Trophoblast cell (in vitro differentiated cells and primary cell): ENCODE data around the gene PELI2.
A peak's percentile ranks its signal among the peaks of the same experiment; 100 is the strongest.

Experiments
- DNase-seq, 2 donors: peaks; one replicate each; pipeline ENCODE4 v3.0.0-alpha.2; 2016
- H2AFZ ChIP-seq: 2 replicates; pipeline ENCODE4 v1.6.1; 2013; ENCODE audit warnings: low read length, moderate library complexity, mild to moderate bottlenecking; ENCODE audit not compliant: insufficient read depth, poor library complexity
- H2AK5ac ChIP-seq: 2 replicates; pipeline ENCODE4 v1.6.1; 2013; ENCODE audit warnings: mild to moderate bottlenecking, low read length
- H2BK120ac ChIP-seq: 2 replicates; pipeline ENCODE4 v1.6.1; 2013; ENCODE audit warnings: low read length, mild to moderate bottlenecking, moderate library complexity; ENCODE audit not compliant: insufficient read depth, poor library complexity
- H2BK12ac ChIP-seq: 2 replicates; pipeline ENCODE4 v1.6.1; 2013; ENCODE audit warnings: mild to moderate bottlenecking, low read length, moderate library complexity
- H2BK5ac ChIP-seq: 2 replicates; pipeline ENCODE4 v1.6.1; 2013; ENCODE audit warnings: low read length, low read depth, moderate library complexity, mild to moderate bottlenecking; ENCODE audit not compliant: poor library complexity
- H3K14ac ChIP-seq: 2 replicates; pipeline ENCODE4 v1.6.1; 2013; ENCODE audit warnings: mild to moderate bottlenecking, low read length
- H3K18ac ChIP-seq: 2 replicates; pipeline ENCODE4 v1.6.1; 2013; ENCODE audit warnings: mild to moderate bottlenecking, low read length
- H3K23ac ChIP-seq: 2 replicates; pipeline ENCODE4 v1.6.1; 2013; ENCODE audit warnings: low read length
- H3K27ac ChIP-seq: 2 replicates; pipeline ENCODE4 v1.5.1; 2013; ENCODE audit warnings: low read depth, mild to moderate bottlenecking, inconsistent platforms, low read length, moderate library complexity
- H3K27me3 ChIP-seq: 2 replicates; pipeline ENCODE4 v1.6.1; 2013; ENCODE audit warnings: inconsistent platforms, mild to moderate bottlenecking, low read length, moderate library complexity; ENCODE audit not compliant: insufficient read depth
- H3K36me3 ChIP-seq, 2 experiments: 1 replicate in 1 of 2; 2 replicates in 1 of 2; pipeline ENCODE4 v1.6.1; 2013; ENCODE audit warnings: low read length in 2 of 2, mild to moderate bottlenecking in 2 of 2, moderate library complexity in 1 of 2; ENCODE audit not compliant: insufficient read depth in 2 of 2, control insufficient read depth in 1 of 2
- H3K4ac ChIP-seq: 2 replicates; pipeline ENCODE4 v1.6.1; 2013; ENCODE audit warnings: low read depth, mild to moderate bottlenecking, low read length, moderate library complexity
- H3K4me1 ChIP-seq, 2 experiments: 1 replicate in 1 of 2; 2 replicates in 1 of 2; pipeline ENCODE4 v1.6.1; 2013; ENCODE audit warnings: low read length in 2 of 2, mild to moderate bottlenecking in 2 of 2, moderate library complexity in 1 of 2; ENCODE audit not compliant: insufficient read depth in 2 of 2, control insufficient read depth in 1 of 2
- H3K4me2 ChIP-seq: 2 replicates; pipeline ENCODE4 v1.6.1; 2013; ENCODE audit warnings: inconsistent platforms, mild to moderate bottlenecking, low read length, moderate library complexity
- H3K4me3 ChIP-seq: 2 replicates; pipeline ENCODE4 v1.5.1; 2013; ENCODE audit warnings: mild to moderate bottlenecking, low read depth, low read length, inconsistent platforms
- H3K79me1 ChIP-seq: one replicate; pipeline ENCODE4 v1.6.1; 2013; ENCODE audit warnings: low read length
- H3K79me2 ChIP-seq: 2 replicates; pipeline ENCODE4 v1.6.1; 2013; ENCODE audit warnings: low read length, mild to moderate bottlenecking; ENCODE audit not compliant: control insufficient read depth, insufficient read depth, poor library complexity
- H3K9ac ChIP-seq: 2 replicates; pipeline ENCODE4 v1.6.1; 2013; ENCODE audit warnings: mild to moderate bottlenecking, low read length
- H3K9me3 ChIP-seq: 2 replicates; pipeline ENCODE4 v1.6.1; 2013; ENCODE audit warnings: low read depth, mild to moderate bottlenecking, control low read depth, inconsistent platforms, low read length; ENCODE audit not compliant: insufficient read depth
- H4K12ac ChIP-seq: 2 replicates; pipeline ENCODE4 v1.6.1; 2013; ENCODE audit warnings: low read depth, mild to moderate bottlenecking, low read length, moderate library complexity
- H4K8ac ChIP-seq: 2 replicates; pipeline ENCODE4 v1.6.1; 2013; ENCODE audit warnings: low read depth, mild to moderate bottlenecking, low read length, moderate library complexity
- H4K91ac ChIP-seq: one replicate; pipeline ENCODE4 v1.6.1; 2013; ENCODE audit warnings: low read depth, mild to moderate bottlenecking, low read length, moderate library complexity
- WGBS: extraction: QIAGEN DNeasy Blood & Tissue Kit; methylation state at CpG from one replicate; pipeline ENCODE4 v1.1.7; 2013; ENCODE audit warnings: missing lambda C conversion rate; ENCODE audit not compliant: insufficient read length, insufficient coverage; ENCODE audit errors: extremely low coverage; 5-methylcytosine and 5-hydroxymethylcytosine counted together

PELI2 gene

DNA sequence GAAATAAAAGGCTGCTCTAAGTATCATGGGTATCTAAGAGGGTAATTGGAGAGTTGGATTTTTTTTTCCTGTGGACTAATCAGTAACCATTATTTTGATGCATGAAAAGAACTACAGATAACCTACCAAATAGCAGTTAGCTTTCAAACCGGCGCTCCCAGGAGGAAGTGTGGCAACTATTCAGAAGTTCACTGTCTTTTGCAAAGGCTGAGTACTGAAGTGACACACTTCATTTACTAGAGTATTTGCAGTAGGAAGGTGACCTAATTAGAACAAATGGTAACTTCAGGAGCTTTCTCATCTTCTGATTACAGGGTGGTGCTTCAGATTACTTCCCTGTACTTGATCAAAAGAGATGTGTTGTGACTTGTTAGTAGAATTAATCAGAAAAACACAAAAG, 87.7 kb downstream of the PELI2 start:
- Histone ChIP-seq H3K9ac (no peak overlapping the region), H4K8ac (no peak overlapping the region), H3K36me3 (no peaks in the 10 kb centered on the region), H3K27ac (no peak overlapping the region), H3K4ac (no peak overlapping the region), H3K23ac (no peak overlapping the region), H3K79me1 (no peaks in the 10 kb centered on the region), H2BK120ac (no peak overlapping the region), H3K79me2 (no peaks in the 10 kb centered on the region), H3K4me3 (no peak overlapping the region), H2AK5ac (no peak overlapping the region), H3K4me1 (peaks cover 0 to 3% of the 10 kb centered on the region in 2 experiments), H3K18ac (no peak overlapping the region), H2BK12ac (no peak overlapping the region), H3K4me2 (no peak overlapping the region), H3K27me3 (no peaks in the 10 kb centered on the region), H2BK5ac (no peak overlapping the region), H3K9me3 (no peaks in the 10 kb centered on the region), H3K14ac (no peak overlapping the region), H4K12ac (no peak overlapping the region), H4K91ac (no peak overlapping the region), H2AFZ (no peak overlapping the region)
- no peak for DNase-seq
- no CpG with 5 or more reads among the region's 2 CpGs for WGBS

DNA sequence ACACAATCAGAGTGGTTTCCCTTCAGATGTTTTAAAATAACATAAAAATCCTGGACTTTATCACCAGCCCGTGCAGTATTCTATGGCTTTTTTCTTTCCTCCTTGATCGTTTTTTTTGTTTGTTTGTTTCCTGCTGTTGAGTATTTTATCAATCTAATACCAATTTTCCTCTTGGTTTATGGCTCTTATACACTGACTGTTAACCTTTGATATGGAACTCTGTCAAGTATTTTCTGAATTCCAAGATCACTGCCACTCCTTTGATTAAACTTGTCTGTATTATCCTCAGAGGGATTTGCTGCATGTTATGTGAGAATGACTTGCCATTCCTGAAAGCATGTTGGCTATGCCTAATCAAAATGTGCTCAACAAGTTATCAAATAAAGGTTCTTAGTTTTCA, 88.4 kb downstream of the PELI2 start:
- Histone ChIP-seq H2BK120ac (no peak overlapping the region), H3K9me3 (no peaks in the 10 kb centered on the region), H4K91ac (no peak overlapping the region), H3K79me2 (no peaks in the 10 kb centered on the region), H3K9ac (no peak overlapping the region), H3K4me3 (no peak overlapping the region), H4K8ac (no peak overlapping the region), H3K23ac (no peak overlapping the region), H3K14ac (no peak overlapping the region), H2AK5ac (no peak overlapping the region), H3K4ac (no peak overlapping the region), H2BK12ac (no peak overlapping the region), H3K18ac (no peak overlapping the region), H3K36me3 (no peaks in the 10 kb centered on the region), H3K79me1 (no peaks in the 10 kb centered on the region), H3K4me2 (no peak overlapping the region), H3K27me3 (no peaks in the 10 kb centered on the region), H2BK5ac (no peak overlapping the region), H3K27ac (no peak overlapping the region), H3K4me1 (peaks cover 0 to 3% of the 10 kb centered on the region in 2 experiments), H4K12ac (no peak overlapping the region), H2AFZ (no peak overlapping the region)
- no peak for DNase-seq
- WGBS: no CpG with 5 or more reads among the region's 2 CpGs

DNA sequence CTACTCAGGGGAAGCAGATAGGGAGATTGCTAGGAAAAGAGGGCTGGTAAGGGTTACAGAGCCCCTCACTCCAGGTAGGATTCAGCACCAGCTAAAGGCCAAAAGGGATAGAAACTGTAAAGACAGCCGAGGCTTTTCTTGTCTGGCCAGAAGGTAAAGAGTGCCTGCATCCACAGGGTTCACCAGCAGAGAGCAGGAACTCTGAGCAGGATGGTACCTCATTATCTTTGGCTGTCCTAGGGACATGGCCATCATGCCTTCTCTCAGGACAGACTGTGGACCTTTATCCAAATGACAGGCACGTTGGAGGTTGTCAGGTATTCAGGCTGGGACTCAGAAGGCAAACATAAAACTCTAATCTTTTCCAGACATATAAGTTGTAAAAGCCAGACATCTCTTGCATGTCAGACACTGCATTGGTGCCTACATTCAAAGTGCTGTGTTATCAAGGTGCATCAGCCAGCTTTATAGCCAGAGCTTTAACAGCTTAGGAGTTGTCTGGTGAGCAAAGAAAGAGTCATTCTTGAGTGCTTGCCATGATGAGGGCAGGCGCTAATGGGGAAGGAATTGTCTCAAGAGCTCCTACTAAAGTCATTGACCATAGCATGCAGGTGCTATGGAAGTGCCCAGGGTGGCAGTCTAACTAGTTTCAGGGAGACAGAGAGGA, 89.5 kb downstream of the PELI2 start:
- no peak overlapping the region for H3K23ac ChIP-seq
- H3K9ac ChIP-seq: no peak overlapping the region
- H2AFZ ChIP-seq: no peak overlapping the region
- no peak overlapping the region for H2BK5ac ChIP-seq
- H3K79me1 ChIP-seq: no peaks in the 10 kb centered on the region
- peak; percentile 40 to 55 for DNase-seq
- no peak overlapping the region for H4K12ac ChIP-seq
- H3K79me2 ChIP-seq: no peaks in the 10 kb centered on the region
- no peak overlapping the region for H2BK120ac ChIP-seq
- no peaks in the 10 kb centered on the region for H3K9me3 ChIP-seq
- no peak overlapping the region for H3K4me3 ChIP-seq
- no peak overlapping the region for H3K4me2 ChIP-seq
- peaks cover 0 to 3% of the 10 kb centered on the region in 2 experiments for H3K4me1 ChIP-seq
- H3K27me3 ChIP-seq: no peaks in the 10 kb centered on the region
- H4K91ac ChIP-seq: no peak overlapping the region
- H3K36me3 ChIP-seq: no peaks in the 10 kb centered on the region
- no peak overlapping the region for H3K14ac ChIP-seq
- no CpG with 5 or more reads among the region's 3 CpGs for WGBS
- no peak overlapping the region for H3K27ac ChIP-seq
- no peak overlapping the region for H3K4ac ChIP-seq
- H4K8ac ChIP-seq: no peak overlapping the region
- no peak overlapping the region for H2AK5ac ChIP-seq
- H2BK12ac ChIP-seq: no peak overlapping the region
- H3K18ac ChIP-seq: no peak overlapping the region

DNA sequence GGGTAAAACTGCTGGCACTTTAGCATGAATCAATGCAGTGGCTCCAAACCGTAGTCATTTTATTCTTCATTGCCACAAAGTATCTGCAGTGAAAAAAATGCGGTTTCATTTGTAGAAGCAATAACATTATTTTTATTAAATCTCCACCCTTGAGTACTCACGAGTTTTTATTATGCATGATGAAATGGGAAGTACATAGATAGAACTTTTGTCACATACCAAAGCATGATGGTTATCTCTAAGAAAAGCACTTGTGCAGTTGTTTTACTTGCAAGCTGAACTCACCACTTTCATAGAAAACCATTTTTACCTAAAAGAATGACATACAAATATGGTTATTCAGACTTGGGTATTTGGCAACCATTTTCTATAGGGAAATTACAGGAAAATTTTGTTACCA, 90.3 kb downstream of the PELI2 start:
- Histone ChIP-seq H3K18ac (no peak overlapping the region), H3K9ac (no peak overlapping the region), H4K8ac (no peak overlapping the region), H3K4me2 (no peak overlapping the region), H3K14ac (no peak overlapping the region), H3K79me1 (no peaks in the 10 kb centered on the region), H2BK12ac (no peak overlapping the region), H4K91ac (no peak overlapping the region), H3K9me3 (no peaks in the 10 kb centered on the region), H2BK120ac (no peak overlapping the region), H3K4me1 (peaks cover 0 to 3% of the 10 kb centered on the region in 2 experiments), H3K23ac (no peak overlapping the region), H3K4ac (no peak overlapping the region), H4K12ac (no peak overlapping the region), H3K36me3 (no peaks in the 10 kb centered on the region), H2AFZ (no peak overlapping the region), H2BK5ac (no peak overlapping the region), H3K4me3 (no peak overlapping the region), H2AK5ac (no peak overlapping the region), H3K27ac (no peak overlapping the region), H3K27me3 (no peaks in the 10 kb centered on the region), H3K79me2 (no peaks in the 10 kb centered on the region)
- no CpG with 5 or more reads among the region's 3 CpGs for WGBS
- DNase-seq: peak in 1 of 2 donors; percentile 42
